NCI-H748 (cell line): ENCODE data around the gene SSMEM1.
"Not testable (repeated sequence)": the region's sequence is repeated elsewhere in the genome, so short reads cannot be mapped to it uniquely, and the experiment has no call there.

ENCODE experiments used
- DNase-seq: peaks from one replicate; lab custom pipeline; 2025; ENCODE audit not compliant: unreplicated experiment; lab: John Stamatoyannopoulos, UW

SSMEM1 gene

DNA sequence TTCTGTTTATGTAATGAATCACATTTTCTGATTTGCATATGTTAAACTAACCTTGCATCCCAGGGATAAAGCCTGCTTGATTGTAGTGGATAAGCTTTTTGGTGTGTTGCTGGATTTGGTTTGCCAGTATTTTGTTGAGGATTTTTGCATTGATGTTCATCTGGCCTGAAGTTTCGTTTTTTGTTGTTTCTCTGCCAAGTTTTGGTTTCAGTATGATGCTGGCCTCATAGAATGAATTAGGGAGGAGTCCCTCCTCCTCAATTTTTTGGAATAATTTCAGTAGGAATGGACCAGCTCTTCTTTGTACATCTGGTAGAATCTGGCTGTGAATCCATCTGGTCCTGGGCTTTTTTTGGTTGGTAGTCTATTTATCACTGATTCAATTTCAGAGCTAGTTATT lies 35.8 kb downstream of the SSMEM1 start:
- DNase-seq, result not testable (repeated sequence)

DNA sequence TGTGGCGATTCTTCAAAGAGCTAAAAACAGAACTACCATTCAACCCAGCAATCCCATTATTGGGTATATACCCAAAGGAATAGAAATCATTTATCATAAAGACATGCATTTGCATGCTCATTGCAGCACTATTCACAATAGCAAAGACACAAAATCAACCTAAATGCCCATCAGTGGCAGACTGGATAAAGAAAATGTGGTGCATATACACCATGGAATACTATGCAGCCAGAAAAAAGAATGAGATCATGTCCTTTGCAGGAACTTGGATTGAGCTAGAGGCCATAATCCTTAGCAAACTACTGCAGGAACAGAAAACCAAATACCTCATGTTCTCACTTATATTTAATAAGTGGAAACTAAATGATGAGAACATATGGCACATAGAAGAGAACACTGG lies 38.8 kb downstream of the SSMEM1 start:
- DNase-seq, result not testable (repeated sequence)

DNA sequence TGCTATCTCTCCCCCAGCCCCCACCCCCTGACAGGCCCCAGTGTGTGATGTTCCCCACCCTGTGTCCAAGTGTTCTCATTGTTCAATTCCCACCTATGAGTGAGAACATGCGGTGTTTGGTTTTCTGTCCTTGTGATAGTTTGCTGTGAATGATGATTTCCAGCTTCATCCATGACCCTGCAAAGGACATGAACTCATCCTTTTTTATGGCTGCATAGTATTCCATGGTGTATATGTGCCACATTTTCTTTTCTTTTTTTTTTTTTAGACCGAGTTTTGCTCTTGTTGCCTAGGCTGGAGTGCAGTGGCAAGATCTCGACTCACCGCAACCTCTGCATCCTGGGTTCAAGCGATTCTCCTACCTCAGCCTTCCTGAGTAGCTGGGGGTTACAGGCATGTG lies 41.2 kb downstream of the SSMEM1 start:
- DNase-seq, result not testable (repeated sequence)

DNA sequence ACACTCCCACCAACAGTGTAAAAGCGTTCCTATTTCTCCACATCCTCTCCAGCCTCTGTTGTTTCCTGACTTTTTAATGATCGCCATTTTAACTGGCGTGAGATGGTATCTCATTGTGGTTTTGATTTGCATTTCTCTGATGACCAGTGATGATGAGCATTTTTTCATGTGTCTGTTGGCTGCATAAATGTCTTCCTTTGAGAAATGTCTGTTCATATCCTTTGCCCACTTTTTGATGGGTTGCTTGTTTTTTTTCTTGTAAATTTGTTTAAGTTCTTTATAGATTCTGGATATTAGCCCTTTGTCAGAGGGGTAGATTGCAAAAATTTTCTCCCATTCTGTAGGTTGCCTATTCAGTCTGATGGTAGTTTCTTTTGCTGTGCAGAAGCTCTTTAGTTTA lies 42.0 kb downstream of the SSMEM1 start:
- not testable (repeated sequence) for DNase-seq

DNA sequence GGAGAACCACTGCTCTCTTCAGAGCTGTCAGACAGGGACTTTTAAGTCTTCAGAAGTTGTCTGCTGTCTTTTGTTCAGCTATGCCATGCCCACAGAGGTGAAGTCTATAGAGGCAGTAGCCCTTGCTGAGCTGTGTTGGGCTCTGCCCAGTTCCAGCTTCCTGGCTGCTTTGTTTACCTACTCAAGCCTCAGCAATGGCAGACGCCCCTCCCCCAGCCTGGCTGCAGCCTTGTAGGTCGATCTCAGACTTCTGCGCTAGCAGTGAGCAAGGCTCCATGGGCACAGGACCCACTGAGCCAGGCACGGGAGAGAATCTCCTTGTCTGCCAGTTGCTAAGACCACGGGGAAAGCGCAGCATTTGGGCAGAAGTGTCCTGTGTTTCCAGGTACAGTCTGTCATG lies 46.9 kb downstream of the SSMEM1 start:
- peak; percentile 14 for DNase-seq

GRCh38 chr7:130256704-130257103 lies 49.0 kb downstream of the SSMEM1 start:
- DNase-seq, result no peak

DNA sequence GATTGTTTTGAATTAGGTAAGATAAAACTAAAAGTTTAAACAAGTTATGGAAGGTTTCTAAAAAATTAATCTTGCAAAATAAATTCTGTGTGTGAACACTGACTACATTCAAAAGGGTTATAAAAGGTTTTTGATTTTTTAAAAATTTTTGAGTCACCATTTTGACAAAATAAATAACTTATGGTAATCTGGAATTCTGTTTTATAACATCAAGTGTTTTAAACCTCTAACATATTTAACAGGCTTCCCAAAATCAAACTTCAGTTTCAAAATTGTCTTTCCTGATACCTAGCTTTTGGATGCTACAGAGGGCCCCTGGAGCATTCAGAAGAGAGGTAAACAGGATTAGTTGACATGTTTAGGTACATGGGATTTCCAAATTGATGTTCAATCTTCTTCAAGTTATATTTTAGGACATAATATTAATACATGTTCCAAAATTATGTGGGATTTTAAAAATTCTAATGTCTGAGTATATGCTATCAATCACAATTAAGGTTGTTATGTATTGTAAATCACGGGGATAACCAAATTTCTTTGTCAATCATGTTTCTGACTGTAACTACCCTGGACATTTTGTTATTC lies 50.9 kb downstream of the SSMEM1 start:
- no peak for DNase-seq

DNA sequence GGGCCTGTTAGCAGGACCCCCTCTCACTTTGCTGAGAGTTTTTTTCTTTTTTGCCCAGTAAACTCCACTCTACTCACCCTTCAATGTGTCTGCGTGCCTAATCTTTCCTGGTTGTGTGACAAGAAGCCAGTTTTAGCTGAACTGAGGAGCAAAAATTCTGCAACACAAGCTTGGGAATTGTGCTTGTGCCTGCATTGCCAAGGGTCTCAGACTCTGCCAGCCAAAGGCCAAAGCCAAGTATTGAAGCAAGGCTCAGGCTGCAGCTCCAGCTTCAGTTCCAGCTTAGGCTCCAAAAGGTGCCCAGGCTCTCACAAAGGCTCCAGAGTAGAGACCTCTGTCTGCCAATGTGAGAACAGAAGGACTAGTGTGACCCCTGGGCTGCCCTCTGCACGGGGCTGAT lies 54.8 kb downstream of the SSMEM1 start:
- DNase-seq, result no peak

DNA sequence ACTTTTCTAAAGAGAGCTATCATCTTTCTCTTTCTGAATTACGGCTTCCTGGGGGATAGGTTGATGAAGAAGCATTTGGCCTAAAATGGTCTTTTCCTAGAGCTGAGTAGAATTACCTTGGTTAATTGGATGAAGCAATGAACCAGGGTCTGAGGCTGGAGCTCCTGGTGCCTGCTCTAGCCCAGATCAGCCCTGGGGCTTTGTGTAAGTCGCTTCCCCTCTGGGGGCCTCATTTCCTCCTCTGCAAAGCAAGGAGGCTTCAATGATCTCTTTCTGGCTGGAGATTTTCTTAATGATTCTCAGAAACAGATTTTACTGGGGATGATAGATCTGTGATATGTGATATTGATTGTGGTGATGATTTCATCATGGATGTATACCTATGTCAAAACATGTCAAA lies 55.5 kb downstream of the SSMEM1 start:
- no peak for DNase-seq
